HG03575 (cell line): ENCODE measurements around the gene C9orf50.

Source experiments
- ATAC-seq: cut with Tn5 transposase; IDR thresholded peaks from one replicate; pipeline ENCODE4 v1.9.1; 2021; ENCODE audit not compliant: unreplicated experiment, insufficient number of reproducible peaks, low FRiP score; ENCODE audit errors: extremely low read depth

The C9orf50 gene

DNA sequence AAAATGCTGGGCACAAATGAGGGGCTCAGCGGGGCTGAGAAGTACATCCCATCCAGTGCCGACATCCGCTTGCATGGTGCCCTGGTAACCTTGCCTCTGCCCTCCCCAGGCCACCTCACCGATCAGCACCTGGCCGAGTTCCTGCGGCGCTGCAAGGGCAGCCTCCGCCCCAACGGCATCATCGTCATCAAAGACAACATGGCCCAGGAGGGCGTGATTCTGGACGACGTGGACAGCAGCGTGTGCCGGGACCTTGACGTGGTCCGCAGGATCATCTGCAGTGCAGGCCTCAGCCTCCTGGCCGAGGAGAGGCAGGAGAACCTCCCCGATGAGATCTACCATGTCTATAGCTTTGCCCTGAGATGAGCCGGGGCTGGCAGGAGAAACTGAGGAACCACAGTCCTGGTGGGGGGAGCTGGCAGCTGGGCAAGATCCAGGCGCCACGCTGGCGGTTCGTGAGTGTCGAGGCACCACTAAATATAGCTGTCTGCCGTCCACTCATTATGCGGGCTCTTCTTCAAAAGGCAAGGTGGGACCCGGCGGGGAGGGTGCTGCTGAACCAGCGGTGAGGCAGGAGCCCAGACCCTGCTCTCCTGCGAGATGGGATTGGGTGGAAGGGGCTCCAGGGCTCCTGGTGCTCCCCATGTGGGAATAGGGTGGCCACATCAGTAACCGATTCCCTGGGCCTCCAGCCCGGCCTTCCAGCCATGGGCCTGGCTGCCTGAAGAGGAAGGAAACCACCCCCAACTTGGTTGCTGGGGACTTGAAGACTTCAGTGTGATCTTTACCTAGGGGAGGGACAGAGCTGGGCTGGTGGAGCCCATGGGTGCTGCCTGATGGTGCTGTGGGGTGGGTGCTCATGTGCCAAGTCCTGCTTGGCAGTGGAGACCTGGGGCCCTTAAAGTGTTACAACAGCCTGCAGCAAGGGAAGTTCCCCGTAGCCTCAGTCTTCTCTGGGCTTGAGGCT is 14.5 kb upstream of the C9orf50 start:
- ATAC-seq, result no peak

DNA sequence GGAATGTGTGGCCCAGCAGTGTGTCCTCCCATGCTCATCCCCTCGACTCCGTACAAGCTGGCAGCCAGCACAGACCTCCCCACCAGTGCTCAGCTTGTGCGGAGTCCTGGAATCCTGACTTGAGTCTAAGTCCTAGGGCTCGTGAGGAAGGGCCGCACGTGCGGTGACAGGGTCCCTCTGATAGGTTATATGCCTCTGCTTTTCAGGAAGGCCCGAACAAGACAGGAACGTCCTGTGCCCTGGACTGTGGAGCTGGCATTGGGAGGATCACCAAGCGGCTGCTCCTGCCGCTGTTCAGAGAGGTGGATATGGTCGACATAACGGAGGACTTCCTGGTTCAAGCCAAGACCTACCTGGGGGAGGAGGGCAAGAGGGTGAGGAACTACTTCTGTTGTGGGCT is 12.9 kb upstream of the C9orf50 start:
- no peak for ATAC-seq

DNA sequence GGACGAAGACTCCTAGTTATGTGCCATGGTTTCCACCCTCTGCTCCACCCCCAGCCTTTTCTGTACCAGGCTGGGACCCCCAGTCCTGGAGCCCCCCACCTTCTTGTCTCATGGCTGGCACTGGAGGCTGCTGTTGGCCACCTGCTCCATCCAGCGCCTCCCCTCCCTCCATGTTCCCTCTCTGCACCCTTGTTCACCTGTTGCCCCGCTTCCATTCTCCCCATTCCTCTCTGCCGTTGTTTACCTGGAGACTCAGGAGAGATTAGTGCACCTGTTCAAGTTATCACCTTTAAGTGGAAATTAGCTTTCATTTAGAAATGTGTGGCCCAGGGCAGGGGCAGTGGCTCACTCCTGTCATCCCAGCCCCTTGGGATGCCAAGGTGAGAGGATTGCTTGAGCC is 12.3 kb upstream of the C9orf50 start:
- ATAC-seq, result no peak

DNA sequence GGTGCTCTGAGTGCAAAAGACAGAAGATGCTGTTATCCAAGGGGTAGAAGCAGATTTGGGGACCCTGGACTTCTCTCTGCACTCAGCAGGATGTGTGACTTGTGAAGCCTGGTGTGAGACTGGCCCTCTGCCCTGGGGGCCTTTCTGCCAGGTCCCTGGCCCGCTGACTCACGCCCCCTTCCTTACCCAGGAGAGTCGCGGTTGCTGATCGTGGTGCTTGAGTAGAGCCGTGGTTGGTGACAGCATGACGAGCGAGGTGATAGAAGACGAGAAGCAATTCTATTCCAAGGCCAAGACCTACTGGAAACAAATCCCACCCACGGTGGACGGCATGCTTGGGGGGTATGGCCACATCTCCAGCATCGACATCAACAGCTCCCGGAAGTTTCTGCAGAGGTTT is 11.6 kb upstream of the C9orf50 start:
- ATAC-seq, result no peak

DNA sequence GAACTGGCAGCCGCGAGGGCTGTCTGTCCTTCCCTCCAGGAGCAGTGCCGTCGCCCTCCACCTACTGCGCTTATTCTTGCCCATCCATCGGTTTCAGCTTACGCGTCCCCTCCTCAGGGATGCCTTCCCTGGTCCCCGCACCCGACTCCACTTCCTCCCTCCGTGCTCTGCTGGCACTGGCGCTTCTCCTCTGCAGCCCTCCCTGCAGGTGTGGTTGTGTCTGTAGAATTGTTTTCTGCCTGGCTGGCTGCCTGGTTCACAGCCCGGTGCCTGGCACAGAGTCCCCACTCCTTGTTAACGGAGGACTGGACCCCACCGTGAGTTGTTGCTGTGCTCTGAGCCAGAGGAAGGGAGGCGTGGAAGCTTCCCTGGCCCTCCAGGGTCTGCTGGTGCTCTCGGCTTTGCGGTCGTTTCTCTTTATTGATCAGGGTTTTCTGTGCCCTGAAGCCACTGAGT is 10.8 kb upstream of the C9orf50 start:
- no peak for ATAC-seq

DNA sequence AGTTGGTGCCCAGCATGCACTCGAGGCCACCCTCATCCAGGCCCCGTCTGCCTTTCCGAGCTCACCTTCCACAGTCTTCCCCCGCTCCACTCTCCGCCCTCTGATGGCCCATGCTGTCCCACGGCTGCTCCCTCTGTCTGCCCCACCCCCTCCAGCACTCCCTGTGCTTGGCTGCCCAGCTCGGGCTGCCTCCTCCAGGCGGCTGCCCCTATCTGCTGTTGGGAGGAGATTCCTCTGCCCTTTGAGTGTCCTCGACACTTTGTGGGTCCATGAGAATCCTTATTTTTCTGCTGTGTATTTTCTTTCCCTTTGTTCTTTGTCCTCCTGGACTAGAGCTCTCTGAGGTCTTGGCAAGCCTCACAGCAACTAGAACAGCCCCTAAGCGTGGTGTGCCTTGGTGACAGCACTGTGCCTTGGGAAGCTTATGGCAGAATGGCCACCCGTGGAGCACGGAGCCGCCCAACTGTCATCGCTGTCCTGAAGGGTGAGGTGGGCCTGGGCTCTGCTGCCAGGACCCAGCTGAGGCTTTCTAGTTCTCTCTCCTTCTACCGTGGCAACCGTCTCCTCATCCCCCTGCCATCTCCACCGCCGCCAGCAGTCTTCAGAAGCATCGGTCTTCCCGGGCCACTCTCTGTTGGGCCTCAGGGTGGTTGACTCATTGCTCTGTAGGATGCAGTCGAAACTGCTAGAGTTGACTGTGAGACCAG is 10.2 kb upstream of the C9orf50 start:
- no peak for ATAC-seq

DNA sequence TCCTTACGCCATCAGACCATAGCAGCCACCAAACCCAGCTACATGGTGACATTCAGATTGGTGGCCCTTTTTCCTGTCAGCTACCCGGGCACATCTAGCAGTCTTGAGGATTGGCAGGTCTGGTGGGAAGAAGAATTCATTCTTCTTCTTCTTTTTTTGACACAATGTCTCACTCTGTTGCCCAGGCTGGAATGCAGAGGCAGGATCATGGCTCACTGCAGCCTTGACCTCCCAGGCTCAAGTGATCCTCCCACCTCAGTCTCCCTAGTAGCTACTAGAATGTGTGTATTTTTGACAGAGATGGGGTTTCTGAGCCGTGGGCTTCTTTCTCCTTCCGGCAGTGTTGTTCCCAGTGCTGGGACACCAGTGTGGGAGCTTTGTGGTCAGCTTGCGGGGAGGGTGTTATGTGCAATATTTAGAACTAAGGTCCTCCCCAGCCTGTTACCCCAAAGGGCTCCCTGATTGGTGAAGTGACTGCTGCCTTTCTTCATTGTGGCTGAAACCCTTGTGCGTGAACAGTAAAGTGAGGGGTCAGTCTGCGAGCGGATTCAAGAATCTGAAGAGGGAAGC is 8.4 kb upstream of the C9orf50 start:
- no peak for ATAC-seq

DNA sequence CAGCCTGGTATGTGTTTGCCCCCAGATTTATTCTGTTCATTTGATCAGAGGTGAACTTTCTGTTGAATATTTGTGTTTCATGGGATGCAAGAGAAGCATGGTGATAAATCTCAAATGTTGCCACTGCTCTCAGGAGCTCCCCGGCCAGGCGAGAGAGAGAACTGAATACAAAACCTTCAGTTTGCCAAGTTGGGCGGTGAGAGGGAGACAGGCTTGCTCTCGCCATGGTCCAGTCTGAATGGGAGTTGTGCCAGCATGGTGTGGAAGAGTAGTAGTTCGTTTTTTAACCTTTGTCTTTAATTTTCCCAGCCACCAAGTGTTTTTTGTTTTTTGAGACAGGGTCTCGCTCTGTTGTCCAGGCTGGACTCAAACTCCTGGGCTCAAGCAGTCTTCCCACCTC is 7.8 kb upstream of the C9orf50 start:
- ATAC-seq, result no peak

DNA sequence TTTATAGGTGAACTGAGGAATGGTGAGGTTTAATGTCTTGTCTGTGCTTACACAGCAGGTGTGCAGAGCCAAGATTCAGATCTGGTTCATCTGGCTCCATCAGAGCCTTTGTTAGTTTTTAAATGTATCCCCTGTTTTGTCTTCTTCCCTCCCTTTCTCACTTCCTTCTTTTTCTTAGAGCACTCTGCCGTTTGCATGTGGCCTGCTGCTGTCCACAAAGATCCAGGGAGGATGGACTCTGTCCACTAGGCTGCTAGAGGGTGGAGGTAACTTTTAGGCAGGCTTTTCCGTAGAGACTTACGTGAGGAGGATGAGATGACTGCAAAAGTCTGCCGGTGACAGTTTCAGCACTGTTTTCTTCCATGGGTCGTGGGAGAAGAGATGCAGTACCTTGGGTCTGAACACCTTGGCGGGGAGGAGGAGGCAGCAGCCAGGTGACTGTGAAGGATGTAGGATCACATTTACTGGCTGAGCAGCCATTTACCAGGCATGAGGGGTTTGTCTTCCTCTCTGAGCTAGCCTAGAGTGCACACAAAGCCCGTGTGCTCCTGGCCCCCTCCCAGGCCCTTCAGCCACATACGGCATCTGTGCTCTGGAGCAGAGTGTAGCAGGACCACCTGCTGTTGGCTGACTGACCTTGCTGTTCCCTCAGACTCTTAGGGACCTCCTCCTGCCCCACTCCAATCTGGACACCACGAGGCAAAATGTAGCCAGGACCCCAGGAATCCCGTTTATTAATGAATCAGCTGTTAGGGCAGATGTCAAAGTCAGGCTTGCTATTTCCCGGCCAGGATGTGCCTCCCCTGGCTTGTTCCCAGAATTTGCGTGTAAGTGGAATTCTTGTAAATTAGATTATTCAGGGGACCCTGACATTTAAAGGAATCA is 6.9 kb upstream of the C9orf50 start:
- ATAC-seq, result no peak

DNA sequence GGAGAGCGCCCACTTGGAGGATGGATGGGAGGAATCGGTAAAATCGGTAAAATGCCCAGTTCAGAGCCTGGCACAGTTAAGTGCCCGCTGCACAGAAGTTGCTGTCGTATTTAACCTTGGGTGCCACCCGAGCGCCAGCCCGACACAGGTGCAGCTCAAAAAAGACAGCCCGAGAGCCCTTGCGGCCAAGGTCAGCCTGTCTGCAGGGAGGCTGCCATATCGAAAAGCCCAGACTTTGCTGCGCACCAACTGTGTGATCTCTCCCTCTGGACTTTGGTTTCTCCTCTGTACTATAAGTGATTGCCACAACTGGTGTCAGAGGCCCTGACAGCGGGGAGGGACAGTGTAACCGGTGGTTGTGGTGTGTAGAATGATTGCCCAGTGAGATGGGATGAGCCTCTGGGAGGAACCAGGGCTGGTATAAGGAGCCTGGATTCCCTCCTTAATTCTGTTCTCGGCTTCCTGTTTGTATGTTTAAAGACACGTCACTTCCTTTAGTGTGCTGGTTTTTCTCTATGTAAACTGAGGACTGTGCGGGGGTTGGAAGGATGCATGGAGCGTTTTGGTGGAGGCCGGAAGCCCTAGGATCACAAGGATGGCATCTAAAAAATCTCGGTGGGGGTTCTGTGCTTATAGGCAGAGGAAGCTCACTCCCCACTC is 5.9 kb upstream of the C9orf50 start:
- no peak for ATAC-seq

DNA sequence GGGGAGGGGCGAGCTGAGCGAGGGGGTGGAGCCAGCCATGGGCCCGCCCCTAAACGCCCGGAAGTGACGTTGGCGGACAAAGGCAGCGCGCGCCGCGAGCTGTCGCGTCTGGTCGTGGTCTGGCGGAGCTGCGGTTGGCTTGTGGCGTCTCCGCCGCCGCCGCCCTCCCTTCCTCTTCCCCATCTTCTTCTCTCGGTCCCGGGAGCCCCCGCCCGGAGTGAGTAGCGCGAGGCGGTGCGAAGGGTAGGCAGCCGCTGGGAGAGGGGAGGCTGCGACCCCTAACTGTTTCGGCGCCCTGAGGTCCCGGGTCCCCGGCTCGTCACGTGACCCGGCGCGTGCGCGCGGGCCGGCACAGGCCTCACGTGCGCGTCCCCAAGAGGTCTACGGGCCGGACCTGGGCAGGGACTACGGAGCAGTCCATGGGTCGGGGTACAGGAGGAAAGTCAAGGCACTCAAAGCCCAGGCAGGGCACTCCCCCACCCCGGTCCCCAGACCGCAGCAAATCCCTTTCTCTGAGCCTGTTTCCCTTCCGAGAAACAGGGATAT is 5.3 kb upstream of the C9orf50 start, which contains the start of gene NTMT1:
Gene NTMT1, plus strand, starts transcription at position 85 of the 546 bp plus-strand sequence. CDS start 6,541 bp downstream, outside the sequence.
- ATAC-seq, result no peak

DNA sequence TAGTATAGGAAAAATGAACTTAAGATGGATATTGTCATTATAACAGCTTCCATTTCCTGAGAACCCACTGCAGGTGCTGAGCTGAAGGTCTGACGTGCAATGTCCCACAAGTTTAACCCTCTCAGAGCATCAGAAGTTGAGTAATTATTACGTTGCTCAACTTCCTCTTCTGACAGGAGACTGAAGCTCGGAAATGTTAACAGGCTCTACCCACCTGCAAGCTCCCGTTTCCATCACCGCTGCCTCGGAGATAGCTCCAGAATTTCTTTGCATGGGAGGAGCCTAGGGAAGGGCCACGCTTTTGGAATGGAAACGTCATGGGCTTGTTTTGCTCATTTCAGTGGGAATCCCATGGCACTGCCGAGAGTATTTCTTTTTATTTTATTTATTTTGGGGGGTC is 4.0 kb upstream of the C9orf50 start:
- ATAC-seq, result no peak

DNA sequence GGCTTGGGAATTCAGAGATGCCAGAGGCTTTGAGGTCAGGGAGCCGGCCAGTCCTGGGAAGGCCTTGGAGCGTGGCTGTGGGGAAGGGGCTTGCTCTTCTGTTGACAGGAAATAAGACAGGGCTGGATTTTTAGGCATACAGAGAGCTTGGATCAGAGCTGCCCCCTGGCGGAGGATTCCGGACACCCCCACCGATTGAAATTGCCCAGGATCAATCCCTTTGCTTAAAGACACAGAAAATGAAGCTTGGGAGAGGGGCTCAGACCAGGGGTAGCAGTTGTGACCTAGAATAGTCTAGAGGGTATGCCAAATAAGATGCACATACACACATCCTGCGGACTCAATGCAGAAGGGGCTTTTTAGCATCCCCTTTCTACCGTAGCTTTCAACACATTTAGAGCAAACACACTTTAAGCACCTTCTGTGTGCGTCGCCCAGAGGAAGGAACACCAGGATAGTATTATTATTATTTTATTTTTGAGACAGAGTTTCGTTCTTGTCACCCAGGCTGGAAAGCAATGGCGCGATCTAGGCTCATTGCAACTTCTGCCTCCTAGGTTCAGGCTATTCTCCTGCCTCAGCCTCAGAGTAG is 3.4 kb upstream of the C9orf50 start:
- no peak for ATAC-seq

DNA sequence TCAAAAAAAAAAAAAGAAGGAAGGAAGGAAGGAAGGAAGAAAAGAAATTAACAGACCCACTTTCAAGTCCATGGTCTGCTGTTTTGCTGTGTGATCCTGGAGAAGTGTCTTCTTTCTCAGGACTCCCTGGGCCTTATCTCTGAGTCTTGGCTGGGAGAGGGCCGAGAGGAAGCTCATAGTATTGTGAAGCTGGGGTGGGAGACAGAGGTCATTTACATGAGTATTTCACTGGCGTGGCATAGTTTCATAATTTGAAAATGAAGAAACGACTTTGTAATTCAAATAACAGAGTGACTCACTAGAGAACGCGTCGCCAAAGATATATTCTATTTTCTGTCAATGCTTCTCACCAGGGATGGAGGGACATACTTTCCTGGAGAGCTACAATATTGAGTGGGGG is 2.4 kb upstream of the C9orf50 start:
- no peak for ATAC-seq

DNA sequence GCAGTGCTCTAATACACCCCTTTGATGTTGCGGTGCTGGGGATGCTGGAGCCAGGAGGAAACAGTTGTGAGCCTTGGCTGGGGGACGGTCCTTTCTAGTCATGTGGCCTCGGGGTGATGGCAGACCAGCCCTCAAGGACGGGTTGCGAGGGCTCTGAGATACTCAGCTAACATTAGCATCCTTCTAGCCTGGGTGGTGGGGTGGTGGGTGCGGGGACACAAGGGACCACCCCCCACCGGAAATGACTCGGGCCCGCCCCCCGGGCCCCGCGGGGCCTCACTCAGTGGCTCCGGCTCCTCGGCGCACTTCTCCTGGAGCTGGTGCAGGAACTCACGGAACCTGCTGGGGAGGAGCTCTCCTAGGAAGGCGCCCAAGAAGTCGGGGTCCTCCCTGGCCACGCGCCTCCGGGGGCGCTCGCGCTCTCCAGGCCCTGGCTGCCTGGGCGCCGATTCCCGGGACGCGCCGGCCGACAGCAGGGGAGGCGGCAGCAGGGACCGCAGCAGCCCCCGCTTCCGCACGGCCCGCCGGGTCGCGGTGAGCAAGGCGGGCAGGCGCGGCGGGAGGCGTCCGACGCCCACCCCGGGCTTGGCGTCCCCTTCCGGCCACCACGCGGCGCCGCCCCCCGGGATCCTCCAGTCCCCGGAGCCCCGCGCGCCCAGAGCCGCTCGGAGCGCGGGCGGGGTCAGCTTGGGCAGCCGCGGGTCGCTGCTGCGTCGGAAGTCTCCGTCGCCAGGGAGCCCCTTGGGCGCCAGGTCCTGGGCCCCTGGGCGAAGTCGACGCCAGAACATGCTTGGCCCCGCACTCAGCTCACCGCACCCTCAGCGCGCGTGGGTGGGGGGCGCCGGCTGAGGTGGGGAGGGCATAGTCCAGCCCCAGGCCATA is 873 bp downstream of the C9orf50 start:
- no peak for ATAC-seq

DNA sequence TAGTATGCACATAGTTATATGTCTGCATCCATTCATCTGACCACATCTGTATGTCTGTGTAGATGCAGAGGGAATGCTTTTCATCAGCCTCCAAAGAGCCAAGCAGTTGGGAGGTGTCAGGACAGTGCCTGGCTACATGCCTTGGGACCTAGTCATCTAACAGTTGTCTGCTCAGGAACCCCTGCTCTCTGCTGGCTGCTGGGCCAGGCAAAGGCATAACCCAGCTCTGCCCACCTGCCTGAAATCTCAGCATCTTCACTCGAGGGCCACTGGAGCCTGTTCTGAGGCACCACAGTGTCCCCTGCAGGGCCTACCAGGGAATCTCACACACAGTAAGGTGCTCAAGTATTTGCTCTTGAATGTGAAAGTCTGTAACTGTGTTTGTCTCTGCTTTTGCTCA is 3.7 kb downstream of the C9orf50 start:
- no peak for ATAC-seq
